Immature natural killer cell (primary cell): ENCODE results near the gene PKLR. TPM values are rescaled to one million over a fixed set of nuclear protein-coding genes. Genes with fewer than 3 reads are reported as not detected.

Experiments used
- DNase-seq, 3 donors: peaks; one replicate each; pipeline ENCODE4 v3.0.0; 2022; ENCODE audit warnings: mixed read lengths in 1 of 3
- H3K27ac Mint-ChIP-seq, 6 donors: one replicate each; pipeline ENCODE4 v1.8.0; 2020; ENCODE audit warnings: mixed read lengths in 6 of 6, mild to moderate bottlenecking in 5 of 6, inconsistent platforms in 4 of 6, moderate library complexity in 3 of 6
- H3K27me3 Mint-ChIP-seq, 3 donors: one replicate each; pipeline ENCODE4 v1.8.0; 2020 to 2021; ENCODE audit warnings: low read depth in 3 of 3, mild to moderate bottlenecking in 3 of 3, mixed read lengths in 3 of 3, moderate library complexity in 3 of 3, inconsistent platforms in 1 of 3
- H3K36me3 Mint-ChIP-seq, 3 donors: one replicate each; pipeline ENCODE4 v1.8.0; 2020; ENCODE audit warnings: mixed read lengths in 3 of 3, inconsistent platforms in 2 of 3, mild to moderate bottlenecking in 2 of 3
- H3K4me1 Mint-ChIP-seq, 2 donors: one replicate each; pipeline ENCODE4 v1.8.0; 2020; ENCODE audit warnings: inconsistent platforms in 2 of 2, mild to moderate bottlenecking in 2 of 2, mixed read lengths in 2 of 2, moderate library complexity in 1 of 2
- H3K4me3 Mint-ChIP-seq, 5 donors: one replicate each; pipeline ENCODE4 v1.8.0; 2020; ENCODE audit warnings: mild to moderate bottlenecking in 5 of 5, mixed read lengths in 5 of 5, inconsistent platforms in 3 of 5, moderate library complexity in 3 of 5
- H3K9me3 Mint-ChIP-seq, 6 donors: one replicate each; pipeline ENCODE4 v1.8.0; 2020; ENCODE audit warnings: mild to moderate bottlenecking in 6 of 6, mixed read lengths in 6 of 6, inconsistent platforms in 4 of 6, moderate library complexity in 3 of 6
- polyA plus RNA-seq, 3 donors: library from polyadenylated mRNA; unstranded; fragments of 300-500 nt; fragmentation: Illumina TruSeq; gene quantifications; one replicate each; pipeline ENCODE4 v1.2.3, GENCODE V29; 2021

PKLR gene
- polyA plus RNA-seq, 3 donors from 2014 or later = not detected

GRCh38 chr1:155323729-155324036 is 22.4 kb upstream of the PKLR start:
- Mint-ChIP-seq H3K4me3 (peak overlapping the region; percentile 85 to 92 (median 88)), H3K27me3 (peaks cover 0 to 9% (median 5%) of the 10 kb centered on the region in 3 donors), H3K36me3 (peaks cover 0 to 5% (median 0%) of the 10 kb centered on the region in 3 donors), H3K27ac (peak overlapping the region in 5 of 6 donors; percentile 68 to 95 (median 87)), H3K4me1 (peaks cover 24 to 30% of the 10 kb centered on the region in 2 donors), H3K9me3 (no peaks in the 10 kb centered on the region)
- DNase-seq = peak; percentile 71 to 78 (median 74)

- peaks cover 0 to 8% (median 0%) of the 10 kb centered on the region in 3 donors for H3K36me3 Mint-ChIP-seq
- peaks cover 0 to 9% (median 5%) of the 10 kb centered on the region in 3 donors for H3K27me3 Mint-ChIP-seq
- H3K27ac Mint-ChIP-seq = peak overlapping the region in 5 of 6 donors; percentile 23 to 95 (median 82)
- peak overlapping the region; percentile 85 to 92 (median 88) for H3K4me3 Mint-ChIP-seq
- no peaks in the 10 kb centered on the region for H3K9me3 Mint-ChIP-seq
- peaks cover 24 to 30% of the 10 kb centered on the region in 2 donors for H3K4me1 Mint-ChIP-seq
- peak; percentile 87 for DNase-seq
Measured at GRCh38 chr1:155322953-155323728, 21.9 kb upstream of the PKLR start.

- Mint-ChIP-seq H3K27me3 (peaks cover 0 to 9% (median 5%) of the 10 kb centered on the region in 3 donors), H3K9me3 (no peaks in the 10 kb centered on the region), H3K4me1 (peaks cover 24 to 30% of the 10 kb centered on the region in 2 donors), H3K4me3 (peak overlapping the region; percentile 73 to 87 (median 74)), H3K36me3 (peaks cover 0 to 8% (median 0%) of the 10 kb centered on the region in 3 donors), H3K27ac (peak overlapping the region in 1 of 6 donors; percentile 23)
- DNase-seq = no peak
Measured at GRCh38 chr1:155322571-155322952, 21.3 kb upstream of the PKLR start.

GRCh38 chr1:155321639-155322503 is 20.6 kb upstream of the PKLR start:
- H3K27ac Mint-ChIP-seq = peak overlapping the region in 1 of 6 donors; percentile 23
- H3K4me3 Mint-ChIP-seq = peak overlapping the region; percentile 73 to 87 (median 74)
- H3K4me1 Mint-ChIP-seq = peaks cover 24 to 30% of the 10 kb centered on the region in 2 donors
- peaks cover 0 to 9% (median 5%) of the 10 kb centered on the region in 3 donors for H3K27me3 Mint-ChIP-seq
- H3K9me3 Mint-ChIP-seq = no peaks in the 10 kb centered on the region
- no peak for DNase-seq
- peaks cover 0 to 8% (median 0%) of the 10 kb centered on the region in 3 donors for H3K36me3 Mint-ChIP-seq

- Mint-ChIP-seq H3K9me3 (no peaks in the 10 kb centered on the region), H3K4me1 (peaks cover 18 to 28% of the 10 kb centered on the region in 2 donors), H3K27me3 (peaks cover 0 to 8% (median 4%) of the 10 kb centered on the region in 3 donors), H3K27ac (peak within 1 kb of the TSS in 3 of 6 donors; percentile 36 to 60 (median 41)), H3K36me3 (peaks cover 0 to 8% (median 0%) of the 10 kb centered on the region in 3 donors), H3K4me3 (peak within 1 kb of the TSS; percentile 68 to 78 (median 74))
- DNase-seq = peak; percentile 56 to 62 (median 60)
Measured at GRCh38 chr1:155320661-155321617, 19.7 kb upstream of the PKLR start, which contains the start of gene RUSC1. Gene RUSC1 (plus strand): TSS chr1:155320894. CDS start chr1:155321774, 880 bp downstream.

GRCh38 chr1:155320252-155320651 is 19.0 kb upstream of the PKLR start:
- peak overlapping the region; percentile 68 to 78 (median 74) for H3K4me3 Mint-ChIP-seq
- peaks cover 13 to 26% of the 10 kb centered on the region in 2 donors for H3K4me1 Mint-ChIP-seq
- no peak for DNase-seq
- peaks cover 0 to 3% (median 3%) of the 10 kb centered on the region in 3 donors for H3K27me3 Mint-ChIP-seq
- no peaks in the 10 kb centered on the region for H3K9me3 Mint-ChIP-seq
- peaks cover 0 to 8% (median 0%) of the 10 kb centered on the region in 3 donors for H3K36me3 Mint-ChIP-seq
- H3K27ac Mint-ChIP-seq = peak overlapping the region in 3 of 6 donors; percentile 9 to 41 (median 36)

GRCh38 chr1:155319536-155319935 is 18.3 kb upstream of the PKLR start:
- Mint-ChIP-seq H3K27me3 (peaks cover 0 to 3% (median 3%) of the 10 kb centered on the region in 3 donors), H3K9me3 (no peaks in the 10 kb centered on the region), H3K36me3 (peaks cover 0 to 8% (median 0%) of the 10 kb centered on the region in 3 donors), H3K4me1 (peaks cover 13 to 23% of the 10 kb centered on the region in 2 donors), H3K4me3 (peak overlapping the region in 1 of 5 donors; percentile 73), H3K27ac (no peak overlapping the region)
- DNase-seq = no peak

GRCh38 chr1:155318082-155318481 is 16.8 kb upstream of the PKLR start:
- Mint-ChIP-seq H3K27ac (peak overlapping the region in 1 of 6 donors; percentile 42), H3K9me3 (no peaks in the 10 kb centered on the region), H3K4me3 (no peak overlapping the region), H3K36me3 (peaks cover 0 to 8% (median 4%) of the 10 kb centered on the region in 3 donors), H3K4me1 (peaks cover 13 to 23% of the 10 kb centered on the region in 2 donors), H3K27me3 (peaks cover 0 to 5% (median 0%) of the 10 kb centered on the region in 3 donors)
- no peak for DNase-seq

- peaks cover 0 to 5% (median 3%) of the 10 kb centered on the region in 3 donors for H3K27me3 Mint-ChIP-seq
- no peak overlapping the region for H3K4me3 Mint-ChIP-seq
- H3K36me3 Mint-ChIP-seq = peaks cover 0 to 8% (median 5%) of the 10 kb centered on the region in 3 donors
- no peaks in the 10 kb centered on the region for H3K9me3 Mint-ChIP-seq
- no peak overlapping the region for H3K27ac Mint-ChIP-seq
- peaks cover 13 to 18% of the 10 kb centered on the region in 2 donors for H3K4me1 Mint-ChIP-seq
- DNase-seq = no peak
Measured at GRCh38 chr1:155316922-155317321, 15.7 kb upstream of the PKLR start.

GRCh38 chr1:155313261-155313660 is 12.0 kb upstream of the PKLR start:
- H3K27ac Mint-ChIP-seq = peak overlapping the region in 1 of 6 donors; percentile 56
- H3K9me3 Mint-ChIP-seq = no peaks in the 10 kb centered on the region
- no peak overlapping the region for H3K4me3 Mint-ChIP-seq
- H3K27me3 Mint-ChIP-seq = peaks cover 2 to 8% (median 3%) of the 10 kb centered on the region in 3 donors
- peaks cover 0 to 5% (median 0%) of the 10 kb centered on the region in 3 donors for H3K36me3 Mint-ChIP-seq
- H3K4me1 Mint-ChIP-seq = peaks cover 27 to 33% of the 10 kb centered on the region in 2 donors
- no peak for DNase-seq

GRCh38 chr1:155309423-155310021 is 8.3 kb upstream of the PKLR start:
- Mint-ChIP-seq H3K27ac (peak overlapping the region; percentile 96 to 100 (median 98)), H3K4me3 (peak overlapping the region; percentile 96 to 98 (median 97)), H3K27me3 (peaks cover 3 to 10% (median 5%) of the 10 kb centered on the region in 3 donors), H3K9me3 (no peaks in the 10 kb centered on the region), H3K36me3 (peaks cover 0 to 5% (median 0%) of the 10 kb centered on the region in 3 donors), H3K4me1 (peaks cover 32 to 35% of the 10 kb centered on the region in 2 donors)
- no peak for DNase-seq
